ENCODE results near the gene CEACAM21. TPM values are rescaled to one million over a fixed set of nuclear protein-coding genes. Genes with fewer than 3 reads are reported as not detected.
A peak's percentile ranks its signal among the peaks of the same experiment; 100 is the strongest.

Gene CEACAM21
- total RNA-seq: under 1 TPM in 1 of 2 donors, not detected in 1; 0.52 TPM

GRCh38 chr19:41575998-41576397, at the start of gene CEACAM21:
Gene CEACAM21 (plus strand): TSS chr19:41576166. CDS start chr19:41576275, 109 bp downstream.
- DNase-seq: peak in 2 of 4 donors; percentile 23 to 66
- no peaks in the 10 kb centered on the region for H3K4me1 ChIP-seq
- intact Hi-C loops (cut with DNase I): no loop called here
- H3K27ac ChIP-seq: peak within 1 kb of the TSS in 2 of 4 donors; percentile 17 to 43
- H3K27me3 ChIP-seq: no peaks in the 10 kb centered on the region
- H3K4me3 ChIP-seq: no peak within 1 kb of the TSS
- no peaks in the 10 kb centered on the region for H3K9me3 ChIP-seq
- TF ChIP-seq POLR2A (IDR thresholded peaks at IDR 0.05) (peak in 1 of 3 donors; percentile 42), CTCF (IDR thresholded peaks at IDR 0.05) (no peak)
- H3K36me3 ChIP-seq (replicated peaks in 1 of 2; ENCODE audit: insufficient read depth in 1 of 2, low read depth in 2 of 2): no peaks in the 10 kb centered on the region
- no peak for ATAC-seq
- WGBS, 2 donors: 14 to 17% methylated on average over 4 of the region's 4 CpGs

- Histone ChIP-seq H3K9me3 (no peaks in the 10 kb centered on the region), H3K27ac (no peak overlapping the region), H3K27me3 (peaks cover 0 to 6% of the 10 kb centered on the region in 2 donors), H3K4me1 (peaks cover 3% of the 10 kb centered on the region), H3K4me3 (no peak overlapping the region), H3K36me3 (replicated peaks in 1 of 2; ENCODE audit: insufficient read depth in 1 of 2, low read depth in 2 of 2) (no peaks in the 10 kb centered on the region)
- intact Hi-C loops (cut with DNase I): no loop called here
- TF ChIP-seq POLR2A (IDR thresholded peaks at IDR 0.05): no peak
- no peak for TF ChIP-seq CTCF (IDR thresholded peaks at IDR 0.05)
- DNase-seq: no peak
- no peak for ATAC-seq
- WGBS, 2 donors: 25 to 45% methylated on average over 3 of the region's 3 CpGs
These were observed 48.9 kb upstream of the CEACAM21 start for GRCh38 chr19:41527089-41527488.

- H3K27me3 ChIP-seq: peaks cover 0 to 6% of the 10 kb centered on the region in 2 donors
- no peaks in the 10 kb centered on the region for H3K4me1 ChIP-seq
- no peaks in the 10 kb centered on the region for H3K9me3 ChIP-seq
- DNase-seq: no peak
- intact Hi-C loops (cut with DNase I): no loop called here
- no peak for TF ChIP-seq CTCF (IDR thresholded peaks at IDR 0.05)
- no peak for TF ChIP-seq POLR2A (IDR thresholded peaks at IDR 0.05)
- no peak overlapping the region for H3K4me3 ChIP-seq
- H3K36me3 ChIP-seq (replicated peaks in 1 of 2; ENCODE audit: insufficient read depth in 1 of 2, low read depth in 2 of 2): no peaks in the 10 kb centered on the region
- H3K27ac ChIP-seq: no peak overlapping the region
- no peak for ATAC-seq
- 38 to 65% methylated on average over 2 of the region's 2 CpGs for WGBS, 2 donors
These were observed 47.9 kb upstream of the CEACAM21 start for GRCh38 chr19:41528106-41528505.

GRCh38 chr19:41529484-41530183, 46.3 kb upstream of the CEACAM21 start:
- H3K4me1 ChIP-seq: no peaks in the 10 kb centered on the region
- no peak for ATAC-seq
- TF ChIP-seq CTCF (IDR thresholded peaks at IDR 0.05) (no peak), POLR2A (IDR thresholded peaks at IDR 0.05) (no peak)
- no peak overlapping the region for H3K4me3 ChIP-seq
- no peaks in the 10 kb centered on the region for H3K36me3 ChIP-seq (replicated peaks in 1 of 2; ENCODE audit: insufficient read depth in 1 of 2, low read depth in 2 of 2)
- WGBS, 2 donors: 52 to 72% methylated on average over 4 of the region's 4 CpGs
- intact Hi-C loops (cut with DNase I): no loop called here
- peaks cover 0 to 6% of the 10 kb centered on the region in 2 donors for H3K27me3 ChIP-seq
- no peak for DNase-seq
- H3K9me3 ChIP-seq: no peaks in the 10 kb centered on the region
- H3K27ac ChIP-seq: no peak overlapping the region

- ATAC-seq (no peak), DNase-seq (no peak)
- WGBS, 2 donors: 52 to 60% methylated on average over 4 of the region's 4 CpGs
- Histone ChIP-seq H3K4me3 (no peak overlapping the region), H3K27me3 (peaks cover 0 to 6% of the 10 kb centered on the region in 2 donors), H3K27ac (peak overlapping the region in 1 of 4 donors; percentile 70), H3K9me3 (no peaks in the 10 kb centered on the region), H3K36me3 (replicated peaks in 1 of 2; ENCODE audit: insufficient read depth in 1 of 2, low read depth in 2 of 2) (no peaks in the 10 kb centered on the region), H3K4me1 (no peaks in the 10 kb centered on the region)
- TF ChIP-seq POLR2A (IDR thresholded peaks at IDR 0.05) (no peak), CTCF (IDR thresholded peaks at IDR 0.05) (no peak)
- intact Hi-C loops (cut with DNase I): no loop called here
These were observed 45.8 kb upstream of the CEACAM21 start for GRCh38 chr19:41530184-41530534.
